ENCODE results near the gene SRGAP1.

Gene SRGAP1

GRCh38 chr12:63957496-63957895 is 113.0 kb downstream of the SRGAP1 start:
- no peak for ATAC-seq (replicated peaks)
- no peaks in the 10 kb centered on the region for H3K4me1 Mint-ChIP-seq
- H3K27ac Mint-ChIP-seq: no peak overlapping the region
- H3K4me3 Mint-ChIP-seq: no peak overlapping the region
- H3K27me3 Mint-ChIP-seq: peaks cover 0 to 9% of the 10 kb centered on the region in 2 donors
- H3K36me3 Mint-ChIP-seq: no peaks in the 10 kb centered on the region
- DNase-seq: no peak
- H3K9me3 Mint-ChIP-seq: no peaks in the 10 kb centered on the region

- no peak for DNase-seq
- H3K27me3 Mint-ChIP-seq: peaks cover 0 to 9% of the 10 kb centered on the region in 2 donors
- H3K9me3 Mint-ChIP-seq: no peaks in the 10 kb centered on the region
- no peaks in the 10 kb centered on the region for H3K4me1 Mint-ChIP-seq
- no peaks in the 10 kb centered on the region for H3K36me3 Mint-ChIP-seq
- no peak for ATAC-seq (replicated peaks)
- no peak overlapping the region for H3K4me3 Mint-ChIP-seq
- H3K27ac Mint-ChIP-seq: no peak overlapping the region
Measured at GRCh38 chr12:63958876-63959580, 114.5 kb downstream of the SRGAP1 start.

- ATAC-seq (replicated peaks): no peak
- peaks cover 0 to 9% of the 10 kb centered on the region in 2 donors for H3K27me3 Mint-ChIP-seq
Measured at GRCh38 chr12:63961048-63961447, 116.5 kb downstream of the SRGAP1 start.

GRCh38 chr12:63961543-63961942 is 117.0 kb downstream of the SRGAP1 start:
- H3K27ac Mint-ChIP-seq: no peak overlapping the region

More at GRCh38 chr12:63961048-63961447, 116.5 kb downstream of the SRGAP1 start:
- Mint-ChIP-seq H3K4me3 (no peak overlapping the region), H3K36me3 (no peaks in the 10 kb centered on the region), H3K27ac (no peak overlapping the region), H3K4me1 (no peaks in the 10 kb centered on the region), H3K9me3 (no peaks in the 10 kb centered on the region)
- DNase-seq: no peak

GRCh38 chr12:63963868-63964267 is 119.4 kb downstream of the SRGAP1 start:
- Mint-ChIP-seq H3K9me3 (no peaks in the 10 kb centered on the region), H3K4me3 (no peak overlapping the region), H3K4me1 (no peaks in the 10 kb centered on the region), H3K27ac (no peak overlapping the region), H3K36me3 (no peaks in the 10 kb centered on the region), H3K27me3 (peaks cover 0 to 19% of the 10 kb centered on the region in 2 donors)
- DNase-seq: no peak
- ATAC-seq (replicated peaks): no peak

More at GRCh38 chr12:63961543-63961942, 117.0 kb downstream of the SRGAP1 start:
- ATAC-seq (replicated peaks) (no peak), DNase-seq (no peak)
- Mint-ChIP-seq H3K27me3 (peaks cover 0 to 11% of the 10 kb centered on the region in 2 donors), H3K36me3 (no peaks in the 10 kb centered on the region), H3K9me3 (no peaks in the 10 kb centered on the region), H3K4me1 (no peaks in the 10 kb centered on the region), H3K4me3 (no peak overlapping the region)

GRCh38 chr12:63964301-63964700 is 119.8 kb downstream of the SRGAP1 start:
- DNase-seq (no peak), ATAC-seq (replicated peaks) (no peak)
- Mint-ChIP-seq H3K4me1 (no peaks in the 10 kb centered on the region), H3K4me3 (no peak overlapping the region), H3K36me3 (no peaks in the 10 kb centered on the region), H3K27ac (no peak overlapping the region), H3K27me3 (peaks cover 0 to 19% of the 10 kb centered on the region in 2 donors), H3K9me3 (no peaks in the 10 kb centered on the region)

GRCh38 chr12:63965936-63966605 is 121.6 kb downstream of the SRGAP1 start:
- H3K9me3 Mint-ChIP-seq: no peaks in the 10 kb centered on the region
- H3K27me3 Mint-ChIP-seq: peaks cover 0 to 10% of the 10 kb centered on the region in 2 donors
- no peak for ATAC-seq (replicated peaks)
- H3K4me3 Mint-ChIP-seq: no peak overlapping the region
- no peak for DNase-seq
- no peaks in the 10 kb centered on the region for H3K4me1 Mint-ChIP-seq
- no peaks in the 10 kb centered on the region for H3K36me3 Mint-ChIP-seq
- H3K27ac Mint-ChIP-seq: no peak overlapping the region

- DNase-seq (no peak), ATAC-seq (replicated peaks) (no peak)
- no peaks in the 10 kb centered on the region for H3K36me3 Mint-ChIP-seq
- H3K4me1 Mint-ChIP-seq: no peaks in the 10 kb centered on the region
- peaks cover 0 to 10% of the 10 kb centered on the region in 2 donors for H3K27me3 Mint-ChIP-seq
- no peaks in the 10 kb centered on the region for H3K9me3 Mint-ChIP-seq
- no peak overlapping the region for H3K27ac Mint-ChIP-seq
- no peak overlapping the region for H3K4me3 Mint-ChIP-seq
Measured at GRCh38 chr12:63966606-63966975, 122.1 kb downstream of the SRGAP1 start.

GRCh38 chr12:63967358-63968145 is 123.1 kb downstream of the SRGAP1 start:
- no peak overlapping the region for H3K27ac Mint-ChIP-seq

GRCh38 chr12:63968673-63969072 is 124.2 kb downstream of the SRGAP1 start:
- no peak overlapping the region for H3K27ac Mint-ChIP-seq

More at GRCh38 chr12:63967358-63968145, 123.1 kb downstream of the SRGAP1 start:
- Mint-ChIP-seq H3K9me3 (no peaks in the 10 kb centered on the region), H3K27me3 (peaks cover 0 to 10% of the 10 kb centered on the region in 2 donors), H3K36me3 (no peaks in the 10 kb centered on the region), H3K4me1 (no peaks in the 10 kb centered on the region), H3K4me3 (no peak overlapping the region)
- DNase-seq (no peak), ATAC-seq (replicated peaks) (no peak)

GRCh38 chr12:63976902-63977395 is 132.4 kb downstream of the SRGAP1 start:
- Mint-ChIP-seq H3K9me3 (no peaks in the 10 kb centered on the region), H3K27ac (no peak overlapping the region), H3K4me3 (no peak overlapping the region), H3K4me1 (no peaks in the 10 kb centered on the region), H3K27me3 (peaks cover 3 to 10% of the 10 kb centered on the region in 2 donors), H3K36me3 (no peaks in the 10 kb centered on the region)
- ATAC-seq (replicated peaks) (no peak), DNase-seq (no peak)

More at GRCh38 chr12:63968673-63969072, 124.2 kb downstream of the SRGAP1 start:
- Mint-ChIP-seq H3K27me3 (peaks cover 0 to 10% of the 10 kb centered on the region in 2 donors), H3K36me3 (no peaks in the 10 kb centered on the region), H3K4me3 (no peak overlapping the region), H3K4me1 (no peaks in the 10 kb centered on the region), H3K9me3 (no peaks in the 10 kb centered on the region)
- ATAC-seq (replicated peaks): no peak
- DNase-seq: no peak

- no peak for ATAC-seq (replicated peaks)
- Mint-ChIP-seq H3K9me3 (no peaks in the 10 kb centered on the region), H3K4me1 (no peaks in the 10 kb centered on the region), H3K4me3 (no peak overlapping the region), H3K27ac (no peak overlapping the region), H3K36me3 (no peaks in the 10 kb centered on the region), H3K27me3 (peaks cover 3 to 10% of the 10 kb centered on the region in 2 donors)
- DNase-seq: no peak
Measured at GRCh38 chr12:63977441-63977840, 132.9 kb downstream of the SRGAP1 start.

- DNase-seq: no peak
- H3K36me3 Mint-ChIP-seq: no peaks in the 10 kb centered on the region
- H3K4me3 Mint-ChIP-seq: no peak overlapping the region
- no peak overlapping the region for H3K27ac Mint-ChIP-seq
- H3K27me3 Mint-ChIP-seq: peaks cover 3 to 10% of the 10 kb centered on the region in 2 donors
- ATAC-seq (replicated peaks): no peak
- H3K4me1 Mint-ChIP-seq: no peaks in the 10 kb centered on the region
- no peaks in the 10 kb centered on the region for H3K9me3 Mint-ChIP-seq
Measured at GRCh38 chr12:63978519-63978918, 134.0 kb downstream of the SRGAP1 start.

GRCh38 chr12:63980211-63980610 is 135.7 kb downstream of the SRGAP1 start:
- DNase-seq: no peak
- H3K4me1 Mint-ChIP-seq: peaks cover 0 to 6% of the 10 kb centered on the region in 2 donors
- no peaks in the 10 kb centered on the region for H3K9me3 Mint-ChIP-seq
- ATAC-seq (replicated peaks): no peak
- H3K4me3 Mint-ChIP-seq: no peak overlapping the region
- H3K27me3 Mint-ChIP-seq: peaks cover 3 to 16% of the 10 kb centered on the region in 2 donors
- H3K27ac Mint-ChIP-seq: no peak overlapping the region
- no peaks in the 10 kb centered on the region for H3K36me3 Mint-ChIP-seq
